IPS-18a (cell line): ENCODE results near the gene STON2.

Experiments used
- H3K27ac ChIP-seq: one replicate; pipeline ENCODE4 v1.5.1; 2013; ENCODE audit warnings: low read length
- H3K27me3 ChIP-seq: one replicate; pipeline ENCODE4 v1.6.1; 2013; ENCODE audit warnings: mild to moderate bottlenecking, low read length; ENCODE audit not compliant: control insufficient read depth, insufficient read depth
- H3K36me3 ChIP-seq: one replicate; pipeline ENCODE4 v1.6.1; 2013; ENCODE audit warnings: low read depth, low read length; ENCODE audit not compliant: control insufficient read depth
- H3K4me1 ChIP-seq: one replicate; pipeline ENCODE4 v1.6.1; 2013; ENCODE audit warnings: low read depth, low read length; ENCODE audit not compliant: control insufficient read depth
- H3K4me3 ChIP-seq: one replicate; pipeline ENCODE4 v1.5.1; 2013; ENCODE audit warnings: low read length
- H3K9ac ChIP-seq: one replicate; pipeline ENCODE4 v1.6.1; 2013; ENCODE audit warnings: mild to moderate bottlenecking, low read length, moderate library complexity
- H3K9me3 ChIP-seq: one replicate; pipeline ENCODE4 v1.6.1; 2013; ENCODE audit warnings: low read depth, low read length; ENCODE audit not compliant: control insufficient read depth

Gene STON2, protein sequence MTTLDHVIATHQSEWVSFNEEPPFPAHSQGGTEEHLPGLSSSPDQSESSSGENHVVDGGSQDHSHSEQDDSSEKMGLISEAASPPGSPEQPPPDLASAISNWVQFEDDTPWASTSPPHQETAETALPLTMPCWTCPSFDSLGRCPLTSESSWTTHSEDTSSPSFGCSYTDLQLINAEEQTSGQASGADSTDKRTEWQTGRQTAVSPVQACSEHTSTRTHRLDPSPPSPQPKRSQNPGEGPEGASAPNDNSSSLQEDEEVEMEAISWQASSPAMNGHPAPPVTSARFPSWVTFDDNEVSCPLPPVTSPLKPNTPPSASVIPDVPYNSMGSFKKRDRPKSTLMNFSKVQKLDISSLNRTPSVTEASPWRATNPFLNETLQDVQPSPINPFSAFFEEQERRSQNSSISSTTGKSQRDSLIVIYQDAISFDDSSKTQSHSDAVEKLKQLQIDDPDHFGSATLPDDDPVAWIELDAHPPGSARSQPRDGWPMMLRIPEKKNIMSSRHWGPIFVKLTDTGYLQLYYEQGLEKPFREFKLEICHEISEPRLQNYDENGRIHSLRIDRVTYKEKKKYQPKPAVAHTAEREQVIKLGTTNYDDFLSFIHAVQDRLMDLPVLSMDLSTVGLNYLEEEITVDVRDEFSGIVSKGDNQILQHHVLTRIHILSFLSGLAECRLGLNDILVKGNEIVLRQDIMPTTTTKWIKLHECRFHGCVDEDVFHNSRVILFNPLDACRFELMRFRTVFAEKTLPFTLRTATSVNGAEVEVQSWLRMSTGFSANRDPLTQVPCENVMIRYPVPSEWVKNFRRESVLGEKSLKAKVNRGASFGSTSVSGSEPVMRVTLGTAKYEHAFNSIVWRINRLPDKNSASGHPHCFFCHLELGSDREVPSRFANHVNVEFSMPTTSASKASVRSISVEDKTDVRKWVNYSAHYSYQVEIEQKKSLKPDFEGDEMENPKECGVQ

DNA sequence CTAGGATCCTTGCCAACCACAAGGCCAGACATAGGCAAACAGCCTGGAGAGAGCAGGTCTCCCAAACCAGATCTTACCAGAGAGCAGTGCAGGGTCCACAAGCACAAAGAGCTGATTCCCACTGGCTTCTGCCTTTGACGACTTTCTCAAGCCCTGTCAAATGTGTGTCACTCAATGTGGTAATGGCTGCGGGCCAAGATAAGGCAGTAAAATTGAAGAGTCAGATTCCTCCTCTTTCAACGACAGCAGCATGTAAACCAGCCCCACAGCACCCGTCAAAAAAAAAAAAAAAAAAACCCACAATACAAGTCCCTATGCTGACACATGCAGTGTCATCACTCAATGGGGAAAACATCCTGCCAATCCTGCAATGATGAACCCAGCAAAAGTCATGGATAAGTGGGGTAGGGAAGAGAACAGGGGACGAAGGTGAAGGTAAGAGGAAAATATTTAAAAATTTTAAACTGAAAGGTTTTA is at the start of gene STON2:
STON2 (minus strand) TSS at position 123 of the 477 bp plus-strand sequence. CDS start 1,942 bp downstream, outside the sequence.
- Histone ChIP-seq H3K27ac (no peak within 1 kb of the TSS), H3K4me1 (peaks cover 5% of the 10 kb centered on the region), H3K9ac (no peak within 1 kb of the TSS)

DNA sequence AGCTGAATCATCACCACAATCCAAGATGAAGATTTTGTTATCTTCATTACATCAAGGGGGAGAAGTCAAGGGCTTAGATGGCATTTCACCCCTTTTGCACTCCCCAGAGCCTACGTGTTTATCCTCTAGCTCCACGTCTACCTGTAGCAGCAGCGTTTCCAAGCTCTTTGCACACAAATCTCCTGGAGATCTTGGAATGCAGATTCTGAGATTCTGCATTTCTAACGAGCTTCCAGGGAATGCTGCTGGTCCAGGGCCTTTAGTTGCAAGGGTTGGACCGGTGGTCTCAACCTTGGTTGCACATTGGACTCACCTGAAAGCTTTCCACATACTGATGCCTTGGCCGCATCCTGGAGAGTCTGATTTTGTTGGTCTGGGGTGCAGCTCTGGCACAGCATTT is 49.5 kb upstream of the STON2 start:
- H3K9me3 ChIP-seq = no peaks in the 10 kb centered on the region
- peaks cover 15% of the 10 kb centered on the region for H3K4me1 ChIP-seq
- no peaks in the 10 kb centered on the region for H3K36me3 ChIP-seq
- H3K27ac ChIP-seq = no peak overlapping the region
- no peak overlapping the region for H3K9ac ChIP-seq
- H3K27me3 ChIP-seq = no peaks in the 10 kb centered on the region
- no peak overlapping the region for H3K4me3 ChIP-seq

More for the DNA sequence above, at the start of gene STON2:
- Histone ChIP-seq H3K4me3 (no peak within 1 kb of the TSS), H3K27me3 (no peaks in the 10 kb centered on the region), H3K36me3 (peaks cover 19% of the 10 kb centered on the region), H3K9me3 (no peaks in the 10 kb centered on the region)

DNA sequence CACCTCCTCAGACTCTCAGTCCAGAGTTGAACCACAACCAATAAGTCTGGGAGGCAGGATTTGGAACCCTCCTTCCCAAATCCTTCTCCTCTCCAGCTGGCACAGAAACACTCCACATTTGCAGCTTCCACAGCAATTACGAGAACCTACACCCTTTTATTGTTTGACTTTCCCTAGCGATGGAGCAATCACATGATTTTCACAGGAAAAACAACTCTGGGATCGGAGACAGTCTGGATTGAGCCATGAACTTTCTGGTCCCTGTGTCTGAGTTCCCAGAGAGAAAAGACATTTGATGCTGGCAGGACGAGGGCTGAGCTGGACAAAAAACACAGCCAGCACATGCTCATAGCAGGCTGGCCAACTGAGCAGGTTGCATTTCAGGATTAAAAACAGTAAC is 49.0 kb upstream of the STON2 start:
- H3K27ac ChIP-seq = no peak overlapping the region
- H3K4me1 ChIP-seq = peaks cover 15% of the 10 kb centered on the region
- H3K9ac ChIP-seq = no peak overlapping the region
- no peak overlapping the region for H3K4me3 ChIP-seq
- H3K9me3 ChIP-seq = no peaks in the 10 kb centered on the region
- no peaks in the 10 kb centered on the region for H3K27me3 ChIP-seq
- no peaks in the 10 kb centered on the region for H3K36me3 ChIP-seq

DNA sequence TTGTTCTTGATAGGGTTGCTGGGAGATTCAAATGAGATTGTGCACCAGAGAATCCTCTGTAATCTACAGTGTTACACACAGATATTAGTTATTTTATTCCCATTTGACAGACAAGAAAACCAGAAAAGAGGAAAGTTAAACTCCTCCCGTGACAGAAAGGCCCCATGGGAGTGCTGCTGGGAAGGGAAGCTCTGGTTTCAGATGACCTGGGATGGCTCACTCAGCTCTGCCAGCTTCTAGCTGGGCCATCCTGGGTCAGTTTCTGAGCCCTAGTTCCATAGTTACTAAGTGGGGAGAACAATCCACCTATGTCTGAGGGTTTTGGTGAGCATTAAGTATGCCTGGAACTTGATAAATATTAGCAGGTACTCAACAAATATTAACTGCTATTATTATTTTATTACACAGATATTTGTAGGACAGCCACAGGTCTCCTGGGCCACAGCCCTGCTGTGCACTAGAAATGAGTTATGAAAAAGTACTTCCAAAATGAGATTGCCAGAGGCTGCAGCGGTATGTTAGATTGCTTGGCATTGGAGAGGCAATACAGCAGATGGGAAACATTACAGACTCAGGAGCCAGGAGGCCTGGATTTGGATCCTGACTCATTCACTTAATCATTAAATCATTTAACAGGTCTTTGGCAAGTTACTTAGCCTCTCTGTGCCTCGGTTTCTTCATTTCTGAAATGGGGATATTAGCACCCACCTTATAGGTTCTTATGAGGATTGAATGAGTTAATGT is 47.1 kb upstream of the STON2 start:
- Histone ChIP-seq H3K4me3 (no peak overlapping the region), H3K36me3 (no peaks in the 10 kb centered on the region), H3K27me3 (no peaks in the 10 kb centered on the region), H3K27ac (no peak overlapping the region), H3K4me1 (peaks cover 15% of the 10 kb centered on the region), H3K9me3 (no peaks in the 10 kb centered on the region), H3K9ac (no peak overlapping the region)

DNA sequence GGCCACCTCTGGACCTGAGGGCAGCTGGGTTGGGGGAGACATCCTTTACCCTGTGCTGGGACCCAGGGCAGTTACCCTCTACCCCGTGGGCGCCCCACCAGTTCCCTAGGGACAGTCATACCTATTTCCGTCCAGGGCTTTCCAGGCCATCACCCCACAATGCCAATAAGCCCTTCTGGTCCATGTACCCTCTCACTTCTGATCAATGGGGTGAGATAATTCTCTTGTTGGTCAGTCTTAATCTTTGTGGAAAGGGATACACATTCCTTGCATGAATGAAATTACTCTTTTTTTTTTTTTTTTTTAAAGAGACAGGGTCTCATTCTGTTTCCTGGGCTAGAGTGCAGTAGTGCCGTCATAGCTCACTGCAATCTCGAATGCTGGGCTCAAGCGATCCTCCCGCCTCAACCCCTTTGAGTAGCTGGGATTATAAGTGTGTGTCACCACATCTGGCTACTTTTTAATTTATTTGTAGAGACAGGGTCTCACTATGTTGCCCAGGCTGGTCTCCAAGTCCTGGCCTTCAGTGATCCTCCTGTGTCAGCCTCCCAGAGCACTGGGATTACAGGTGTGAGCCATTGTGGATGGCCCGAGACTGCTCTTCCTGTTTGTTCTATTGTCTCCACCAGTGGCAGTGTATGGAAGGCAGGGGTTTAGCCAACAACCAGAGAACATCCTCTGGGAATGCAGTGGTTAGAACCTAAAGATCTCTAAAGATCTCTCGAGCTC is 46.3 kb upstream of the STON2 start:
- Histone ChIP-seq H3K4me1 (peaks cover 15% of the 10 kb centered on the region), H3K9ac (no peak overlapping the region), H3K27me3 (no peaks in the 10 kb centered on the region), H3K27ac (no peak overlapping the region), H3K36me3 (no peaks in the 10 kb centered on the region), H3K9me3 (no peaks in the 10 kb centered on the region), H3K4me3 (no peak overlapping the region)

DNA sequence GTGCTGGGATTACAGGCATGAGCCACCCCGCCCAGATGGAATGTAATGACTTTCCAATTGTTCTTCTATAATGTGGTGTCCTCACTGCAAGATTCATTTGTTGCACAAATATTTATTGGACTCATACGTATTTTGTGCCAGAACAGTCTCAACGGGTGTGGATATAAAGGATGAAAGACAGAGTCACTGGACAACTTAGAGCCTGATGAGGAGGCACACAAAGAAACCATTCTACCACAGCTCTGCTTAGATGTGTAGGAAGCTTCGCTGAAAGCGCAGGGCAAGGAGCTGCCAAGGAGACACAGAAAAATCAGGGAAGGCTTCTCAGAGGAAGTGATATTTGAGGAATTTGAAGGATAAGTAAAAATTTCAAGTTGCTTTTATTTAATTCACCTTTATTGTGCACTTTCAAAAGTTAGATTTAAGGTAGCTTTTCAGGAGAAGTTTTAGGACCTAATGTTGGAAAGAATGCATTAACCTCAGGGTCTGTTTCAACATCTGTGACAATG is 41.6 kb upstream of the STON2 start:
- no peaks in the 10 kb centered on the region for H3K9me3 ChIP-seq
- no peak overlapping the region for H3K9ac ChIP-seq
- H3K36me3 ChIP-seq = no peaks in the 10 kb centered on the region
- H3K4me1 ChIP-seq = peaks cover 4% of the 10 kb centered on the region
- peaks cover 24% of the 10 kb centered on the region for H3K27me3 ChIP-seq
- no peak overlapping the region for H3K4me3 ChIP-seq
- no peak overlapping the region for H3K27ac ChIP-seq

DNA sequence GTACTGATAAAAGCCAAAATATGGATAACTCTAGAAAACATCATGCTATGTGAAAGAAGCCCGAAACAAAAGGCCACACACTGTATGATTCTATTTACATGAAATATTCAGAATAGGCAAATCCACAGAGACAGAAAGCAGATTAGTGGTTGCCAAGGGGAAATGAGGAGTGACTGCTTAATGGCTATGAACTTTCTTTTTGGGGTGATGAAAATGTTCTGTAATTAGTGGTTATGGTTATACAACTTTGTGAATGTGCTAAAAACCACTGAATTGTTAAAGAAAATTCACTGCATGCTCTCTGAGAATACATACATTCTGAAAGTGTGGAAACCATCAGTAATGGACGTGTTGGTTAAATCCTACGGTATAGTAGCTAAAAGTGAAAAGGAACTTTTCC is 39.9 kb upstream of the STON2 start:
- Histone ChIP-seq H3K4me1 (peaks cover 6% of the 10 kb centered on the region), H3K27ac (no peak overlapping the region), H3K36me3 (no peaks in the 10 kb centered on the region), H3K9me3 (no peaks in the 10 kb centered on the region), H3K9ac (no peak overlapping the region), H3K4me3 (no peak overlapping the region), H3K27me3 (peaks cover 30% of the 10 kb centered on the region)

DNA sequence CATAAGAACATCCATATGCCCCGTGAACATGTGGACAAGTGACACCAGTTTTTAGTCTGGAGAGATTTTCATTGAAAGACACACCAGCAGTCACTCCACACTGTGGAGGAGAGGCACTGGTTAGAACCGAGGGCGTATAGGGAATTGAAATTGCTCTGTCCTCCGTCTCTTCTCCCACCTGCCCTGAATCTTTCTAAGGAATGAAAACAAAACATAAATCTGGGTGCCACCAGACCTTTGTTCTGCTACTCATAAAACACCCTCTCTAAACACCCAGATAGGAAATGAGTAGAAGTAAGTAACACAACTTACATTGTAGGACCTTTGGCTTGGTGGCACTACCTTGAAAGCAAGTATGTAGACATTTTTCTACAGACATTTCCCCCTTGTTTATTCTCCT is 37.1 kb upstream of the STON2 start:
- H3K9ac ChIP-seq = peak overlapping the region; percentile 59
- H3K27me3 ChIP-seq = peaks cover 33% of the 10 kb centered on the region

DNA sequence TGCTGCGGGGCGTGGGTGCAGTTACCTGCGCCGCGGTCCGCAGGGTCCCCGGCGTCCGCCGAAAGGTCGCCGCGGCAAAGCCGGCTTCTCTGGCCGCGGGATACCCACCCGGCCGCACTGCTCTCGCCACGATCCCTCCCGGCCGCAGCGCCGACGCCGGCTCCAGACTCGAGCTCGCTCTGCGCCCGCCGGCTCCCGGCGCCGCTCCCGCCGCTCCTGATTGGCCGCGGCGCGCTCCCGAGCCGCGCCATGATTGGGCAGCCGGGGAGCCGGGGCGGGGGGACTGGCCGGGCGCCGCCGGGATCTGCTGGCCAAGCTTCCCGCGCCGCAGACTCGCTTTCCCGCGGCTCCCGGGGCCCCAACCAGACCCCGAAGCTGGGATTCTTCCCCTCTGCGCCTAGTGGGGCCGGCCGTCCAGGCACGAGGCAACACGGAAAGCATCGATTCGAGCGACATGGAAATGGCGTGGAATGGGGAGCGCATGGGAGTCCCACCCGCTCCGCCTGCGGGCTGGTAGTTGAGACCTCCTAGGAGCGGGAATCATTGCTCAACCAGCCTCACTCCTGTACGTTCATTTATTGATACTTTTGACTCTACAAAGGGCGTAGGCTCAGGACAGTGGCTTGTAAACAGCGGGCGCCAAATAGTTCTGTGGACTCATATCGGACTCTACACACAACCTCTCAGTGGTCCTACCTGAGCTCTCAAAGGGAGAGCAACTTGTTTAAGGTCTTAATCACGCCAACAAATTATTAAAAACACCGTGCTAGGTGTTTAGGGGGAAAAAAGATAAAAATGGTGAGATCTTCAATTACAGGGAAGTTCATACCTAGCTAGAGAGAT is 36.4 kb upstream of the STON2 start:
- Histone ChIP-seq H3K27me3 (peaks cover 33% of the 10 kb centered on the region), H3K9ac (peak overlapping the region; percentile 59), H3K27ac (no peak overlapping the region), H3K9me3 (no peaks in the 10 kb centered on the region), H3K36me3 (no peaks in the 10 kb centered on the region), H3K4me1 (peaks cover 32% of the 10 kb centered on the region), H3K4me3 (peak overlapping the region; percentile 91)

More for the DNA sequence above, 37.1 kb upstream of the STON2 start:
- H3K4me1 ChIP-seq = peaks cover 32% of the 10 kb centered on the region
- no peak overlapping the region for H3K27ac ChIP-seq
- no peaks in the 10 kb centered on the region for H3K9me3 ChIP-seq
- H3K4me3 ChIP-seq = peak overlapping the region; percentile 91
- H3K36me3 ChIP-seq = no peaks in the 10 kb centered on the region
